ENCODE results near the gene TUFT1. TPM values are rescaled to one million over a fixed set of nuclear protein-coding genes. Genes with fewer than 3 reads are reported as not detected.

TUFT1 gene
- total and polyA plus RNA-seq, 2 of the 8 experiments (the other 6 are each of a cell fraction or from before 2014, with no cell fraction given) = 7.3 to 10.4 TPM

DNA sequence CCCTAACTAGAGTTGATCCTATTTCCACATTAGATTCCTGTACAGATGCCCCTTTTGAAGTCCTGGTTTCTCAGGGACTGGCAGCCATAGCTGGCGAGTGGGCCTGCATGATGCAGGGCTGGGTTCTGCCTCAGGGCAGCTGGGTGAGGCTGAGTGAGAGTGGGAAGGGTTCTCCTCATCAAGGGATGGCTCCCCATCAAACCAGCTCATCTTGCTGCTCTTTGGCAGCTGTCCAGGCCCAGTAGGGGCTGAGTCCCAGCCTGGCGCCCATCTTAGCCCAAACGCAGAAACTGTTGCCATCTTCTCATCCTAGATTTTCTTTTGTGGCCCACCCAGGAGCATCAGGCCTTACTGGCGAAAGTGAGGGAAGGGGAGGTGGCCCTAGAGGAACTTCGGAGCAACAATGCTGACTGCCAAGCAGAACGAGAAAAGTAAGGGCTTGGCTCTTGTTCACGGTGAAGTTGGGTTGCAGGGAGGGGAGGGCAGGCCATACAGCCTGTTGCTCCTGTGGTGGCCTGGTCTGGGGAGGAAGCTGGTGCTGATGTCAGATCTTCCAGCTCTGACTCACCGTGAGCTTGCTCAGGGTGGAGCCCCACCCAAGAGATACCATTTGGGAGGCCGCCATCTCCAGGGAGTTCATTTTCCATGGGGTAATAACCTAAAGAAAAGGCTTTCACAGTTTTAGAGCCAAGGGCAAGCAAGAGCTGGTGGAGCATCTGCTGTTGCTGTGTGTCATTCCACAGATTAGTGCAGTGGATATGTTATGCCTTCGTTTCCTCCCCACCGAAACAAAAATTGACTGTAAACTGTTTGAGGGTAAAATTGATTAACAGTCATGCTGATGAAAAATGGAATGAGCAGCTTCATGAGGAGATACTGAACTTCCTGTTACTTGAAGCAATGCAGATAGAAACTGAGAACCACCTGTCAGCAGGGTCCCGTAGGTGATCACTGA, 34.7 kb downstream of the TUFT1 start:
- H3K9ac ChIP-seq (replicated peaks in 1 of 4; ENCODE audit: extremely low read depth in 1 of 4, low read depth in 3 of 4, low read length in 3 of 4) = no peak overlapping the region
- H3K18ac ChIP-seq (ENCODE audit: extremely low read depth, low read length) = no peak overlapping the region
- FAIRE-seq = no peak
- POLR2A ChIA-PET (ENCODE audit: partially characterized antibody) = interaction anchor here (1.1 to 1.4 kb wide), 3 partner anchors 34 to 91 kb away, joined by 3 to 5 read pairs (median 3); no protein-coding TSS in a partner anchor
- no peak overlapping the region for H4K91ac ChIP-seq (replicated peaks; ENCODE audit: insufficient read length, low read length)
- H3K27ac ChIP-seq (ENCODE audit: low read depth, low read length) = no peak overlapping the region
- H2BK12ac ChIP-seq (ENCODE audit: low read depth, low read length) = no peak overlapping the region
- no peak overlapping the region for H3K23ac ChIP-seq (ENCODE audit: insufficient read length)
- no peak overlapping the region for H4K5ac ChIP-seq (ENCODE audit: insufficient read length, low read depth, low read length)
- no peak overlapping the region for H2AK5ac ChIP-seq (ENCODE audit: low read depth, low read length)
- H3K14ac ChIP-seq (ENCODE audit: insufficient read length) = no peak overlapping the region
- H2BK20ac ChIP-seq (ENCODE audit: low read length) = no peak overlapping the region
- H3K56ac ChIP-seq (replicated peaks; ENCODE audit: insufficient read length, low read depth, low read length) = no peak overlapping the region
- no peak overlapping the region for H3K4ac ChIP-seq (replicated peaks; ENCODE audit: insufficient read length, low read depth, low read length)
- no peak overlapping the region for H2BK15ac ChIP-seq (ENCODE audit: low read length)
- H4K8ac ChIP-seq (ENCODE audit: extremely low read depth, insufficient read depth, low read length) = no peak overlapping the region
- H3K36me3 ChIP-seq (ENCODE audit: control insufficient read depth in 2 of 4, insufficient read depth in 4 of 4, low read length in 3 of 4) = peaks cover 0 to 20% (median 5%) of the 10 kb centered on the region in 4 experiments
- no peak overlapping the region for H2BK5ac ChIP-seq (ENCODE audit: low read depth, low read length)
- no peaks in the 10 kb centered on the region for H3K9me3 ChIP-seq (ENCODE audit: insufficient read depth in 2 of 2, low read depth in 1 of 2, low read length in 1 of 2)
- no peak overlapping the region for H2BK120ac ChIP-seq (replicated peaks; ENCODE audit: low read depth, low read length)
- H3K23me2 ChIP-seq (ENCODE audit: low read depth, low read length) = no peaks in the 10 kb centered on the region
- CTCF ChIA-PET (ENCODE audit: partially characterized antibody) = interaction anchor here (0.6 to 1.0 kb wide), 3 partner anchors 11 to 113 kb away, joined by 3 read pairs; no protein-coding TSS in a partner anchor
- 86% methylated on average over 12 of the region's 12 CpGs; no CpG with 5 or more reads in 1 of the 2 experiments for WGBS, 2 experiments (ENCODE audit: extremely low coverage in 1 of 2, insufficient coverage in 1 of 2, insufficient read length in 1 of 2, insufficient replicate concordance in 2 of 2, low coverage in 1 of 2, low lambda C conversion rate in 2 of 2, missing lambda C conversion rate in 1 of 2)
- no peaks in the 10 kb centered on the region for H3K79me2 ChIP-seq (ENCODE audit: control insufficient read depth in 1 of 2, insufficient read depth in 2 of 2, low read length in 2 of 2)
- peaks cover 0 to 5% (median under 1%) of the 10 kb centered on the region in 4 experiments; a peak in 2 of 7 replicates for H3K4me1 ChIP-seq (replicated peaks in 1 of 4; ENCODE audit: control insufficient read depth in 3 of 4, insufficient read depth in 4 of 4, low read length in 3 of 4)
- no peaks in the 10 kb centered on the region for H3K79me1 ChIP-seq (ENCODE audit: low read depth, low read length)
- DNase-seq (ENCODE audit: low read depth in 1 of 2, low spot score in 2 of 2) = no peak
- H3K4me3 ChIP-seq (ENCODE audit: extremely low read depth in 1 of 4, insufficient read depth in 2 of 4, low read depth in 3 of 4, low read length in 4 of 4) = no peak overlapping the region
- H3K4me2 ChIP-seq (ENCODE audit: insufficient read depth in 1 of 2, low read depth in 2 of 2, low read length in 2 of 2) = no peak overlapping the region
- H2AFZ ChIP-seq (ENCODE audit: low read length) = no peak overlapping the region
- H3K27me3 ChIP-seq (replicated peaks in 1 of 4; ENCODE audit: control insufficient read depth in 3 of 4, extremely low read depth in 1 of 4, insufficient read depth in 3 of 4, low read length in 3 of 4) = no peaks in the 10 kb centered on the region
- H4K20me1 ChIP-seq (replicated peaks in 1 of 2; ENCODE audit: control insufficient read depth in 1 of 2, insufficient read depth in 2 of 2, low read length in 2 of 2) = no peaks in the 10 kb centered on the region
- TF ChIP-seq PHF8 (conservative IDR thresholded peaks at IDR 0.05; ENCODE audit: low read depth, low read length) (no peak), GTF2F1 (IDR thresholded peaks at IDR 0.05; ENCODE audit: borderline replicate concordance, low read depth, low read length) (no peak), SUZ12 (IDR thresholded peaks at IDR 0.05; ENCODE audit: low read length) (no peak), SIRT6 (IDR thresholded peaks at IDR 0.05; ENCODE audit: low read length) (no peak), POLR2AphosphoS5 (IDR thresholded peaks at IDR 0.05; ENCODE audit: low read depth, low read length) (no peak), SP1 (IDR thresholded peaks at IDR 0.05; ENCODE audit: low read depth, low read length) (no peak), TCF12 (IDR thresholded peaks at IDR 0.05; ENCODE audit: low read depth, low read length) (no peak), SP4 (IDR thresholded peaks at IDR 0.05; ENCODE audit: low read length) (no peak), CBX8 (IDR thresholded peaks at IDR 0.05; ENCODE audit: borderline replicate concordance, low read depth, low read length) (no peak), HDAC2 (IDR thresholded peaks at IDR 0.05; ENCODE audit: borderline replicate concordance in 1 of 2, low read depth in 2 of 2, low read length in 2 of 2) (no peak), ASH2L (IDR thresholded peaks at IDR 0.05; ENCODE audit: low read length) (no peak), RAD21 (IDR thresholded peaks at IDR 0.05 in 1 of 2, conservative IDR thresholded peaks at IDR 0.05 in 1 of 2; ENCODE audit: low read depth in 2 of 2, low read length in 2 of 2) (no peak)
